HepG2 (cell line): ENCODE measurements around the gene ADIRF. TPM values are rescaled to one million over a fixed set of nuclear protein-coding genes. Genes with fewer than 3 reads are reported as not detected.

Source experiments
- ATAC-seq: fragments of 200-7000 bp; cut with Tn5 transposase; 3 replicates; pipeline ENCODE4 v1.9.1; 2020; ENCODE audit warnings: mild to moderate bottlenecking, moderate library complexity
- BruUV-seq: library from RNA; stranded (reverse); fragments of 400-500 nt; replicated peaks from 2 replicates; lab custom pipeline; 2021; lab: Mats Ljungman, UMichigan
- CTCF ChIA-PET: fragments of 300-600 bp; formaldehyde crosslinking; extraction: SDS; loops from one replicate; lab custom pipeline; 2021; ENCODE audit warnings: low total read pairs, inconsistent platforms, low intra/inter-chr PET ratio; lab: Yijun Ruan, JAX
- POLR2A ChIA-PET: fragments of 350-600 bp; sonication (Branson Sonifier 250); formaldehyde crosslinking; loops from one replicate; lab custom pipeline; 2020; ENCODE audit warnings: antibody characterized with exemption, inconsistent platforms; lab: Yijun Ruan, JAX
- DNase-seq: peaks from one replicate; pipeline ENCODE4 v3.0.0-alpha.2; 2015; ENCODE audit warnings: low spot score
- FAIRE-seq: peaks from 3 replicates; lab custom pipeline; 2011; peaks lifted over from hg19 to GRCh38; lab: Jason Lieb, UNC
- H2AFZ ChIP-seq: one replicate; pipeline ENCODE4 v1.6.1; 2011; ENCODE audit warnings: low read length, inconsistent platforms
- H3K27ac ChIP-seq: fragments of 300-600 bp; 3 replicates; pipeline ENCODE4 v1.8.0; 2011; ENCODE audit warnings: mixed run types, mild to moderate bottlenecking, mixed read lengths, low read length, inconsistent platforms; ENCODE audit not compliant: insufficient read depth; ENCODE audit errors: extremely low read length
- H3K27me3 ChIP-seq, 2 experiments: fragments of 200-600 bp in 1 of 2; 2 replicates in 1 of 2; 3 replicates in 1 of 2; pipeline versions ENCODE4 v1.6.0 to v1.8.0; 2011; ENCODE audit warnings: low read length in 2 of 2, mild to moderate bottlenecking in 2 of 2, moderate library complexity in 2 of 2, inconsistent platforms in 1 of 2; ENCODE audit not compliant: insufficient read depth in 2 of 2, control insufficient read depth in 1 of 2
- H3K36me3 ChIP-seq, 2 experiments: fragments of 200-600 bp in 1 of 2; replicated peaks in 1 of 2; 2 replicates in 1 of 2; 3 replicates in 1 of 2; pipeline versions ENCODE4 v1.5.1 to v1.8.0; 2011; ENCODE audit warnings: low read length in 2 of 2, inconsistent platforms in 1 of 2; ENCODE audit not compliant: insufficient read depth in 2 of 2, control insufficient read depth in 1 of 2
- H3K4me1 ChIP-seq: 2 replicates; pipeline ENCODE4 v1.5.1; 2012; ENCODE audit warnings: low read length, inconsistent platforms; ENCODE audit not compliant: insufficient read depth
- H3K4me2 ChIP-seq: 2 replicates; pipeline ENCODE4 v1.6.0; 2011; ENCODE audit warnings: low read depth, low read length, inconsistent platforms
- H3K4me3 ChIP-seq, 3 experiments: fragments of 200-600 bp in 1 of 3; sonication (generic), shearing (Covaris generic) in 1 of 3; replicated peaks in 1 of 3; 2 replicates each; pipeline ENCODE4 v1.5.1; 2011 to 2016; ENCODE audit warnings: low read length in 3 of 3, inconsistent platforms in 2 of 3, low read depth in 2 of 3, mild to moderate bottlenecking in 2 of 3, control low read depth in 1 of 3, mixed read lengths in 1 of 3; ENCODE audit not compliant: insufficient read depth in 1 of 3
- H3K79me2 ChIP-seq: one replicate; pipeline ENCODE4 v1.6.1; 2011; ENCODE audit warnings: low read length, inconsistent platforms; ENCODE audit not compliant: insufficient read depth
- H3K9ac ChIP-seq: 2 replicates; pipeline ENCODE4 v1.6.0; 2011; ENCODE audit warnings: mild to moderate bottlenecking, low read depth, low read length, inconsistent platforms; ENCODE audit not compliant: insufficient read depth
- H3K9me3 ChIP-seq: 2 replicates; pipeline ENCODE4 v1.5.1; 2012; ENCODE audit warnings: mild to moderate bottlenecking, low read length
- H4K20me1 ChIP-seq: 2 replicates; pipeline ENCODE4 v1.6.0; 2011; ENCODE audit warnings: inconsistent platforms, mild to moderate bottlenecking, low read length, moderate library complexity; ENCODE audit not compliant: insufficient read depth
- CCDC6 ChIP-seq: sonication (generic); formaldehyde crosslinking; IDR thresholded peaks from 2 replicates; pipeline ENCODE4 v1.8.1; 2022; ENCODE audit warnings: mild to moderate bottlenecking, missing genetic modification reagents, moderate library complexity
- HNF4A ChIP-seq: sonication (generic); formaldehyde crosslinking; IDR thresholded peaks from 2 replicates; pipeline ENCODE4 v1.4.0; 2020; ENCODE audit warnings: missing genetic modification reagents
- PLRG1 ChIP-seq: fragments of 450-650 bp; conservative IDR thresholded peaks from 2 replicates; pipeline ENCODE4 v1.6.1; 2016
- TAF1 ChIP-seq: sonication (generic); formaldehyde crosslinking; IDR thresholded peaks from 2 replicates; pipeline ENCODE4 v1.4.0; 2020; ENCODE audit warnings: missing genetic modification reagents
- ZFX ChIP-seq: sonication (generic); formaldehyde crosslinking; IDR thresholded peaks from 2 replicates; pipeline ENCODE4 v1.4.0; 2020; ENCODE audit warnings: mild to moderate bottlenecking, low read depth, missing genetic modification reagents, moderate library complexity
- ZFY ChIP-seq: sonication (generic); formaldehyde crosslinking; IDR thresholded peaks from 2 replicates; pipeline ENCODE4 v1.4.0; 2020; ENCODE audit warnings: missing genetic modification reagents
- ZNF3 ChIP-seq: IDR thresholded peaks from 2 replicates; pipeline ENCODE4 v1.7.0; 2017; ENCODE audit warnings: inconsistent platforms
- ZNF644 ChIP-seq: IDR thresholded peaks from 2 replicates; pipeline ENCODE4 v1.6.1; 2016; ENCODE audit warnings: low read depth
- whole genome bisulfite sequencing: methylation state at CpG from one replicate; pipeline ENCODE4 v1.1.6; 2017; ENCODE audit warnings: low lambda C conversion rate; 5-methylcytosine and 5-hydroxymethylcytosine counted together
- in situ Hi-C: cut with HindIII; loops from 2 replicates; pipeline ENCODE4 v1.10.0; 2017; ENCODE audit warnings: low pct_unique_long_range_greater_than_20kb; ENCODE audit not compliant: extremely low pct_ligation_motif_present
- intact Hi-C: fragments of 100-400 bp; cut with micrococcal nuclease; formaldehyde crosslinking; loops from one replicate; pipeline ENCODE4 v1.10.0; 2022; ENCODE audit not compliant: unreplicated experiment
- polyA plus RNA-seq, 8 experiments: library from polyadenylated mRNA; depleted of rRNA in 3 of 8; stranded (reverse) in 7 of 8; unstranded in 1 of 8; fragments of >200 nt; fragmentation: Illumina TruSeq in 4 of 8; extraction: Trizol in 4 of 8; gene quantifications; 2 replicates each; pipeline versions ENCODE4 v1.2.1 to v1.2.3, GENCODE V29; 2011 to 2016; ENCODE audit warnings: low read depth in 4 of 8, missing spikeins in 1 of 8, mixed read lengths in 1 of 8; ENCODE audit not compliant: insufficient read depth in 1 of 8
- total RNA-seq, 5 experiments: library from RNA; depleted of rRNA; stranded (reverse); fragments of >200 nt; fragmentation: Illumina TruSeq; extraction: Trizol; gene quantifications; 2 replicates each; pipeline ENCODE4 v1.2.3, GENCODE V29; 2016; ENCODE audit warnings: low read depth in 1 of 5
- TF ChIP-seq, protein P1 (sequence below): IDR thresholded peaks from 2 replicates; pipeline ENCODE4 v1.6.1; 2012; ENCODE audit warnings: inconsistent platforms
- TF ChIP-seq, protein P2 (sequence below): sonication (generic); formaldehyde crosslinking; IDR thresholded peaks from 2 replicates; pipeline ENCODE4 v1.5.1; 2020; ENCODE audit warnings: mild to moderate bottlenecking, missing genetic modification reagents, moderate library complexity

ADIRF gene
- total and polyA plus RNA-seq, 2 of the 13 experiments (the other 11 are each of a cell fraction or from before 2014, with no cell fraction given), result 0.13 to 0.40 TPM

DNA sequence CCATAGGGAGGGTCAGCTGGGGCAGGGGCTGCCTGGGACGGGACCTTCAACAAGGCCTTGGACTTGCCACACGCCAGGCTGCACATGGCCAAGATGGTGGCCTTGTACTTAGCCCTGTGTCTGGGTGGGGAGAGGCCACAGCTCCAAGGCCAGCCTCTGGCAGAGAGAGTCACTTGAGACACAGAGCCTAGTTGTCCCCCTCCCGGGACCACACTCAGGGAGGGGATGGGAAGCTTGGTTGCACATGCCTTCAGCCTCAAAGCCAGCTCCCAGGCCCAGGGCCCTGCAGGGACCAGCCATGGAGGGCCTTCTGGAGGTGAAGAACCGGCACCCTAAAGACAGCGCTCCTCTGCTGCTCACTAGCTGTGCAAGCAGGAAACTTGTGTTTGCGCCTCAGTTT is 27.6 kb upstream of the ADIRF start:
- Histone ChIP-seq H3K4me1 (peaks cover 30% of the 10 kb centered on the region), H3K4me2 (no peak overlapping the region; the same call in 1 of the 2 replicates), H2AFZ (no peak overlapping the region), H4K20me1 (no peaks in the 10 kb centered on the region), H3K36me3 (no peaks in the 10 kb centered on the region), H3K9me3 (no peaks in the 10 kb centered on the region), H3K27ac (no peak overlapping the region), H3K79me2 (no peaks in the 10 kb centered on the region), H3K4me3 (no peak overlapping the region), H3K9ac (no peak overlapping the region), H3K27me3 (peaks cover 3 to 12% of the 10 kb centered on the region in 2 experiments; a peak in 2 of 5 replicates)
- ChIA-PET POLR2A (no interaction called here), CTCF (interaction anchor here (2.1 to 2.6 kb wide), 2 partner anchors 20 to 26 kb away, joined by 20 to 26 read pairs; no protein-coding TSS in a partner anchor)
- FAIRE-seq (no peak), ATAC-seq (no peak), DNase-seq (no peak)
- WGBS, result 19% methylated on average over 2 of the region's 6 CpGs
- TF ChIP-seq ZFX (CRISPR knock-in tag), result peak; percentile 31; the same call in 1 of the 2 replicates
- TF ChIP-seq HNF4A, result peak; percentile 28; the same call in 1 of the 2 replicates
- 0 out of 2 replicates have a peak, but pooled peaks have one; percentile 34 for TF ChIP-seq CCDC6 (CRISPR knock-in tag)
- TF ChIP-seq, protein P1, sequence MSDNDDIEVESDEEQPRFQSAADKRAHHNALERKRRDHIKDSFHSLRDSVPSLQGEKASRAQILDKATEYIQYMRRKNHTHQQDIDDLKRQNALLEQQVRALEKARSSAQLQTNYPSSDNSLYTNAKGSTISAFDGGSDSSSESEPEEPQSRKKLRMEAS, result peak; percentile 42; the same call in 1 of the 2 replicates
- peak; percentile 17; the same call in 1 of the 2 replicates for TF ChIP-seq ZFY (CRISPR knock-in tag)
- no peak for TF ChIP-seq PLRG1
- no peak for TF ChIP-seq TAF1 (CRISPR knock-in tag)
- 0 out of 2 replicates have a peak, but pooled peaks have one; percentile 56 for TF ChIP-seq ZNF644
- TF ChIP-seq, protein P2, sequence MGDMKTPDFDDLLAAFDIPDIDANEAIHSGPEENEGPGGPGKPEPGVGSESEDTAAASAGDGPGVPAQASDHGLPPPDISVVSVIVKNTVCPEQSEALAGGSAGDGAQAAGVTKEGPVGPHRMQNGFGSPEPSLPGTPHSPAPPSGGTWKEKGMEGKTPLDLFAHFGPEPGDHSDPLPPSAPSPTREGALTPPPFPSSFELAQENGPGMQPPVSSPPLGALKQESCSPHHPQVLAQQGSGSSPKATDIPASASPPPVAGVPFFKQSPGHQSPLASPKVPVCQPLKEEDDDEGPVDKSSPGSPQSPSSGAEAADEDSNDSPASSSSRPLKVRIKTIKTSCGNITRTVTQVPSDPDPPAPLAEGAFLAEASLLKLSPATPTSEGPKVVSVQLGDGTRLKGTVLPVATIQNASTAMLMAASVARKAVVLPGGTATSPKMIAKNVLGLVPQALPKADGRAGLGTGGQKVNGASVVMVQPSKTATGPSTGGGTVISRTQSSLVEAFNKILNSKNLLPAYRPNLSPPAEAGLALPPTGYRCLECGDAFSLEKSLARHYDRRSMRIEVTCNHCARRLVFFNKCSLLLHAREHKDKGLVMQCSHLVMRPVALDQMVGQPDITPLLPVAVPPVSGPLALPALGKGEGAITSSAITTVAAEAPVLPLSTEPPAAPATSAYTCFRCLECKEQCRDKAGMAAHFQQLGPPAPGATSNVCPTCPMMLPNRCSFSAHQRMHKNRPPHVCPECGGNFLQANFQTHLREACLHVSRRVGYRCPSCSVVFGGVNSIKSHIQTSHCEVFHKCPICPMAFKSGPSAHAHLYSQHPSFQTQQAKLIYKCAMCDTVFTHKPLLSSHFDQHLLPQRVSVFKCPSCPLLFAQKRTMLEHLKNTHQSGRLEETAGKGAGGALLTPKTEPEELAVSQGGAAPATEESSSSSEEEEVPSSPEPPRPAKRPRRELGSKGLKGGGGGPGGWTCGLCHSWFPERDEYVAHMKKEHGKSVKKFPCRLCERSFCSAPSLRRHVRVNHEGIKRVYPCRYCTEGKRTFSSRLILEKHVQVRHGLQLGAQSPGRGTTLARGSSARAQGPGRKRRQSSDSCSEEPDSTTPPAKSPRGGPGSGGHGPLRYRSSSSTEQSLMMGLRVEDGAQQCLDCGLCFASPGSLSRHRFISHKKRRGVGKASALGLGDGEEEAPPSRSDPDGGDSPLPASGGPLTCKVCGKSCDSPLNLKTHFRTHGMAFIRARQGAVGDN (CRISPR knock-in tag), result peak; percentile 50
- no peak for TF ChIP-seq ZNF3 (CRISPR knock-in tag)
- no TSS peak for BruUV-seq
- intact Hi-C loops (no loop called here), in situ Hi-C loops (no loop called here)
